Astrocyte (in vitro differentiated cells and primary cell): ENCODE results near the gene CST9. TPM values are rescaled to one million over a fixed set of nuclear protein-coding genes. Genes with fewer than 3 reads are reported as not detected.

ENCODE experiments used
- DNase-seq: peaks from one replicate; pipeline ENCODE4 v3.0.0-alpha.2; 2010; ENCODE audit warnings: low read depth
- FAIRE-seq: peaks from 2 replicates; lab custom pipeline; 2011; peaks lifted over from hg19 to GRCh38; lab: Jason Lieb, UNC
- H2AFZ ChIP-seq: 2 replicates; pipeline ENCODE4 v1.6.0; 2012; ENCODE audit warnings: low read depth, low read length, inconsistent platforms
- H3K27ac ChIP-seq: 2 replicates; pipeline ENCODE4 v1.5.1; 2011; ENCODE audit warnings: low read depth, low read length, inconsistent platforms
- H3K27me3 ChIP-seq: 2 replicates; pipeline ENCODE4 v1.6.0; 2011; ENCODE audit warnings: low read length, inconsistent platforms; ENCODE audit not compliant: insufficient read depth
- H3K36me3 ChIP-seq: 2 replicates; pipeline ENCODE4 v1.5.1; 2011; ENCODE audit warnings: low read length, inconsistent platforms; ENCODE audit not compliant: insufficient read depth
- H3K4me1 ChIP-seq: 2 replicates; pipeline ENCODE4 v1.5.1; 2011; ENCODE audit warnings: low read length, inconsistent platforms; ENCODE audit not compliant: insufficient read depth
- H3K4me2 ChIP-seq: 2 replicates; pipeline ENCODE4 v1.6.0; 2012; ENCODE audit warnings: low read length, inconsistent platforms
- H3K4me3 ChIP-seq: 2 replicates; pipeline ENCODE4 v1.5.1; 2011; ENCODE audit warnings: low read depth, mild to moderate bottlenecking, low read length, inconsistent platforms; ENCODE audit not compliant: insufficient read depth
- H3K79me2 ChIP-seq: 2 replicates; pipeline ENCODE4 v1.6.0; 2012; ENCODE audit warnings: mild to moderate bottlenecking, low read length, inconsistent platforms; ENCODE audit not compliant: insufficient read depth
- H3K9ac ChIP-seq: 2 replicates; pipeline ENCODE4 v1.6.0; 2012; ENCODE audit warnings: mild to moderate bottlenecking, low read length, inconsistent platforms
- H3K9me3 ChIP-seq: 2 replicates; pipeline ENCODE4 v1.5.1; 2012; ENCODE audit warnings: low read depth, mild to moderate bottlenecking, low read length, inconsistent platforms; ENCODE audit not compliant: insufficient read depth
- H4K20me1 ChIP-seq: 2 replicates; pipeline ENCODE4 v1.6.0; 2012; ENCODE audit warnings: low read length, inconsistent platforms; ENCODE audit not compliant: insufficient read depth
- H3K27ac Mint-ChIP-seq: one replicate; pipeline ENCODE4 v1.8.0; 2021; ENCODE audit warnings: mild to moderate bottlenecking, mixed read lengths; ENCODE audit not compliant: unreplicated experiment
- H3K27me3 Mint-ChIP-seq: one replicate; pipeline ENCODE4 v1.8.0; 2021; ENCODE audit warnings: low read depth, mixed read lengths; ENCODE audit not compliant: unreplicated experiment
- H3K36me3 Mint-ChIP-seq: one replicate; pipeline ENCODE4 v1.8.0; 2021; ENCODE audit warnings: low read depth, mixed read lengths; ENCODE audit not compliant: unreplicated experiment
- H3K4me1 Mint-ChIP-seq: one replicate; pipeline ENCODE4 v1.8.0; 2021; ENCODE audit warnings: low read depth, mixed read lengths; ENCODE audit not compliant: unreplicated experiment
- H3K4me3 Mint-ChIP-seq: one replicate; pipeline ENCODE4 v1.8.0; 2021; ENCODE audit warnings: mild to moderate bottlenecking, moderate library complexity, mixed read lengths; ENCODE audit not compliant: unreplicated experiment
- H3K9me3 Mint-ChIP-seq: one replicate; pipeline ENCODE4 v1.8.0; 2021; ENCODE audit warnings: mild to moderate bottlenecking, mixed read lengths; ENCODE audit not compliant: unreplicated experiment
- EZH2 ChIP-seq: IDR thresholded peaks from 2 replicates; pipeline ENCODE4 v1.6.1; 2012; ENCODE audit warnings: mild to moderate bottlenecking, low read length, inconsistent platforms; ENCODE audit not compliant: insufficient read depth
- total RNA-seq: library from RNA; stranded (reverse); gene quantifications from 2 replicates; pipeline ENCODE4 v1.2.1, GENCODE V29; 2021
- TF ChIP-seq, protein P1 (sequence below): IDR thresholded peaks from 2 replicates; pipeline ENCODE4 v1.5.1; 2011; ENCODE audit warnings: low read depth, mild to moderate bottlenecking, inconsistent platforms, low read length, moderate library complexity; ENCODE audit not compliant: insufficient read depth

The CST9 gene
- total RNA-seq, 1 donor from 2014 or later = not detected

DNA sequence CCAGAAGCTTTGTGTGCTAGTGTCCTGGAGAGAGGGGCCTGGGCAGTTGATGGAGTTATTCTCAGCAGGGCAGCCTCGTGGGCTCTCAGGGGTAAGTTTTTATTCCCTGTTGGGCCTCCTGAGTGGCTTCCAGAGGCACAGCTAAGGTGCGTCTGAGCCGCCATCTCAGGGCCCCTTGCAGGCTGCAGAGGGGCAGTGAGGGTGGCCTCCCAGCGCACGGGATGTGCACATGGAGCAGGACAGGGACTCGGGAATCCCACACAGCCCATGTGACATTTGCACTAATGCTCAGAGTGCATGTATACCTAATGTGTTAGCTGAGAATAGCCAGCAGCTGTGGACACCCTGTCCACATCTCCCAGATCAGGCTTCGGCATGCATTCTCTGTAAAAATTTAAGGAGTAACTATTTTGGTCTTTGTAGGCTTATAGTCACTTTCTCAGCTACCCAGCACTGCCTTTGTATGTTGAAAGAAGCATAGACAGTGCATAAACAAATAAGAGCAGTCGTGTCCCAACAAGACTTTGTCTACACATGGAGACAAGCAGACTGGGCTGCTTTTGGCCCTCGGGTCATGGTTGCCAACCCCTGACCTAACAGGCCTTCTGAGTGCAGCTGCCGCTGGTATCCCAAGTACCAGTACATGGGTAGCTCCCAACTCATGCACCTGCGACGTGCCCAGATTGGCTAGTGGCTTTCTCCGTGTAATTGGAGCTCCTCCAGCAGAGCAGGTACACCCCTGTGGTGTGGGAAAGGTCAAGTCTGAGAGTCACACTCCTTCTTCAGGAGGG is 18.8 kb downstream of the CST9 start:
- no peaks in the 10 kb centered on the region for H3K36me3 Mint-ChIP-seq
- H3K9me3 Mint-ChIP-seq = peaks cover 5% of the 10 kb centered on the region
- no peaks in the 10 kb centered on the region for H3K36me3 ChIP-seq
- H3K4me1 ChIP-seq = no peaks in the 10 kb centered on the region
- FAIRE-seq (no peak), DNase-seq (no peak)
- H3K4me1 Mint-ChIP-seq = peaks cover 5% of the 10 kb centered on the region
- H3K4me3 ChIP-seq = no peak overlapping the region
- H2AFZ ChIP-seq = no peak overlapping the region
- no peak overlapping the region for H3K4me3 Mint-ChIP-seq
- no peaks in the 10 kb centered on the region for H4K20me1 ChIP-seq
- H3K27ac Mint-ChIP-seq = no peak overlapping the region
- H3K4me2 ChIP-seq = no peak overlapping the region
- H3K9ac ChIP-seq = no peak overlapping the region
- no peaks in the 10 kb centered on the region for H3K27me3 ChIP-seq
- H3K9me3 ChIP-seq = no peaks in the 10 kb centered on the region
- no peak overlapping the region for H3K27ac ChIP-seq
- H3K79me2 ChIP-seq = no peaks in the 10 kb centered on the region
- peaks cover 2% of the 10 kb centered on the region for H3K27me3 Mint-ChIP-seq
- TF ChIP-seq, protein P1, sequence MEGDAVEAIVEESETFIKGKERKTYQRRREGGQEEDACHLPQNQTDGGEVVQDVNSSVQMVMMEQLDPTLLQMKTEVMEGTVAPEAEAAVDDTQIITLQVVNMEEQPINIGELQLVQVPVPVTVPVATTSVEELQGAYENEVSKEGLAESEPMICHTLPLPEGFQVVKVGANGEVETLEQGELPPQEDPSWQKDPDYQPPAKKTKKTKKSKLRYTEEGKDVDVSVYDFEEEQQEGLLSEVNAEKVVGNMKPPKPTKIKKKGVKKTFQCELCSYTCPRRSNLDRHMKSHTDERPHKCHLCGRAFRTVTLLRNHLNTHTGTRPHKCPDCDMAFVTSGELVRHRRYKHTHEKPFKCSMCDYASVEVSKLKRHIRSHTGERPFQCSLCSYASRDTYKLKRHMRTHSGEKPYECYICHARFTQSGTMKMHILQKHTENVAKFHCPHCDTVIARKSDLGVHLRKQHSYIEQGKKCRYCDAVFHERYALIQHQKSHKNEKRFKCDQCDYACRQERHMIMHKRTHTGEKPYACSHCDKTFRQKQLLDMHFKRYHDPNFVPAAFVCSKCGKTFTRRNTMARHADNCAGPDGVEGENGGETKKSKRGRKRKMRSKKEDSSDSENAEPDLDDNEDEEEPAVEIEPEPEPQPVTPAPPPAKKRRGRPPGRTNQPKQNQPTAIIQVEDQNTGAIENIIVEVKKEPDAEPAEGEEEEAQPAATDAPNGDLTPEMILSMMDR = no peak

DNA sequence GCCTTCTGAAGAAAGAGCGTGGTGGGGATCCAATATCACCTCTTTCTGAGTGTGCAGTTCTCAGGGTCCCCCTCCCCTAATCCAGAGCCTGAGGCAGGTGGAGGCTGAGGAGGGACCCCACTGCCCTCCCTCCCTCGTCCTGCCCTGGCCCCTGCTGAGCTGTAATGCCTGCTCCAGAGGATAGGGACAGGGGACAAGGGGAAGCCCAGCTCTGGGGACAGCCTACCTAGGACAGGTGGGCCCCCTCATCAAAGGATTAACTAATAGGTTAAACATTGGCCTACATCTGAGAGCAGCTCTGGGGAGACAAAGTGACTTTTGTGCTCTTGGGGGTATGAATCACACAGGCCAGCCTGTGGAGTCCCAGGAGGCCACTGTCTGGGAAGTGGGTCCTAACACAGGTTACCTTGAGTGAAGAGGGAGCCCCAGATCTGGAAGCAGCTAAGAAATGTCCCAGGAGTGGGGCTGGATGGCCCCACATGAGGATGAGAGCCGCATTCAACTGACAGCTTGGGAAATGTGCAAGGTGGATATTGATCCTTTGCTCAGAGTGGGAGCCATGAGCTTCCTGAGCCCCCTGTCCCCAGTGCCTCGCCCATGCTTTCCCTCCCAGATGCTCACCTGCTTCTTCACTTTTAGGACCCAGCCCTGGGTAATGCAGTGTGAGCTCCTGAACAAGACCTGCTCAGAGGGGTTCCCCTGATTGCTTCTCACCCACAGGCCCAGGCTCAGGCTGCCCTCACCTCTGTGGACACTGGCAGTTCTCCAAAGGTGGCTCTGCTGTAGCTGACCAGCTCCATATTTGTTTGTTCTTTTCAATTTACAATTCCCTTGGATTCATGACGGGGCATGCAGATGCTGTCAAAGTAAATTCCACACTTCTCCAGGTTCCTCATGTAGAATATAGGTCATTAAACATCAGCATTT is 19.6 kb downstream of the CST9 start:
- peaks cover 8% of the 10 kb centered on the region for H3K9me3 Mint-ChIP-seq
- Histone ChIP-seq H3K9ac (no peak overlapping the region), H3K4me3 (no peak overlapping the region), H3K36me3 (no peaks in the 10 kb centered on the region), H3K79me2 (no peaks in the 10 kb centered on the region), H2AFZ (no peak overlapping the region), H3K4me1 (no peaks in the 10 kb centered on the region), H3K27me3 (no peaks in the 10 kb centered on the region), H3K4me2 (no peak overlapping the region), H3K27ac (no peak overlapping the region), H3K9me3 (no peaks in the 10 kb centered on the region), H4K20me1 (no peaks in the 10 kb centered on the region)
- H3K27me3 Mint-ChIP-seq = peaks cover 2% of the 10 kb centered on the region
- TF ChIP-seq, protein P1 = no peak
- no peaks in the 10 kb centered on the region for H3K36me3 Mint-ChIP-seq
- peaks cover 5% of the 10 kb centered on the region for H3K4me1 Mint-ChIP-seq
- DNase-seq (no peak), FAIRE-seq (no peak)
- H3K4me3 Mint-ChIP-seq = no peak overlapping the region
- H3K27ac Mint-ChIP-seq = no peak overlapping the region

DNA sequence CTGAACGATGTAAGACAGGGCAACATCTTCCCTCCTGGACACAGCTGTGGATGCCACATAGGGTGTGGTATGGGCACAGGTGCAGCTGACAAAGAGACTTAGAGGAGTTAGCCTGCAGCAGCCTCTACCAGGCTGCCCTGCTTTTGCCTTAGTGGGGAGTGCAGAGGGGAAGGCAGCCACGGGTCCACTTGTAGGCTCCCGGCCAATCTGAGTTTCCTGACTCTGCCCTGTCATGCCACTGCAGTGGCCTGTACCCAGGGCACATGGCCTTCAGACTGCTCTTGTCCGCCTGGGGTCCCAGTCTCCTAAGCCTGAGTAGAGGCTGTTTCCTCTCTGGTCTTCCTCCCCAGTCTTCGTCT is 20.3 kb downstream of the CST9 start:
- no peaks in the 10 kb centered on the region for H3K9me3 ChIP-seq
- H3K79me2 ChIP-seq = no peaks in the 10 kb centered on the region
- peaks cover 2% of the 10 kb centered on the region for H3K27me3 Mint-ChIP-seq
- peaks cover 8% of the 10 kb centered on the region for H3K9me3 Mint-ChIP-seq
- peaks cover 5% of the 10 kb centered on the region for H3K4me1 Mint-ChIP-seq
- FAIRE-seq (no peak), DNase-seq (no peak)
- H3K36me3 Mint-ChIP-seq = no peaks in the 10 kb centered on the region
- no peak overlapping the region for H3K4me3 Mint-ChIP-seq
- H3K27me3 ChIP-seq = no peaks in the 10 kb centered on the region
- TF ChIP-seq, protein P1 = no peak
- no peak for TF ChIP-seq EZH2
- no peak overlapping the region for H3K27ac ChIP-seq
- H3K9ac ChIP-seq = no peak overlapping the region
- H3K4me1 ChIP-seq = no peaks in the 10 kb centered on the region
- H2AFZ ChIP-seq = no peak overlapping the region
- H3K4me3 ChIP-seq = no peak overlapping the region
- H4K20me1 ChIP-seq = no peaks in the 10 kb centered on the region
- H3K4me2 ChIP-seq = no peak overlapping the region
- H3K27ac Mint-ChIP-seq = no peak overlapping the region
- H3K36me3 ChIP-seq = no peaks in the 10 kb centered on the region
